Retinal pigment epithelial cell (primary cell): Measurements from ENCODE around the gene PIGL.

ENCODE experiments used
- DNase-seq: peaks from one replicate; pipeline ENCODE4 v3.0.0-alpha.2; 2010; ENCODE audit warnings: low read depth
- H3K4me3 ChIP-seq: 2 replicates; pipeline ENCODE4 v1.5.1; 2011; ENCODE audit warnings: mild to moderate bottlenecking, low read length, control low read depth, moderate library complexity
- CTCF ChIP-seq: conservative IDR thresholded peaks from 2 replicates; pipeline ENCODE4 v1.5.1; 2011; ENCODE audit warnings: low read depth, low read length, control low read depth, inconsistent platforms

The PIGL gene

GRCh38 chr17:16371742-16372141 lies 154.7 kb downstream of the PIGL start:
- DNase-seq: no peak
- H3K4me3 ChIP-seq: no peak overlapping the region
- TF ChIP-seq CTCF: no peak

DNA sequence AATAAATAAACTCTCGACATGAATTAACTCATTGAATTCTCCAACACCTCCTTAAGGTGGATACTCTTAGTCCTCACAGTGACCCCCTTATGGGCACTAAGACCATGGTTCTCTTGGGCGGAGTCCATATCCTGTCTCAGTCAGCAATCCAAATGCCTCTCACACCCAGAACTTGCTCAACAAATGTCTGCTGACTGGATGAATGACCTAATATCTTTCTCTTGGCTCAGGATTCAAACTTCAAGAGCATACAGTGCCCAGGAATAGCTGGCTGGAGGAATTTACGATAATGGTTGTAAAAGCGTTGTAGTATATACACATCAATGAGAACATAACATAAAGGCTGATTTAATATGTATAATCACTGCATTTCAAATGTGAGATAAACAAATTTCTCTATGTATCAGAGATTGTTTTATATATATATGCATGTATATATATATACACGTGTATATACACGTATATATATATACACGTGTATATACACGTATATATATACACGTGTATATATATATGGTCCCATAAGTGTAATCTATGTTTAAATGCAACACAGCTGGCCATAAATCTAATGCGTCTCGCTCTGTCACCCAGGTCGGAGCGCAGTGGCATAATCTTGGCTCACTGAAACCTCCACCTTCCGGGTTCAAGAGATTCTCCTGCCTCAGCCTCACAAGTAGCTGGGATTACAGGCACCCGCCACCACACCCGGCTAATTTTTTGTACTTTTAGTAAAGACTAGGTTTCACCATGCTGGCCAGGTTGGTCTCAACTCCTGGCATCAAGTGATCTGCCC lies 157.3 kb downstream of the PIGL start:
- TF ChIP-seq CTCF: no peak
- no peak for DNase-seq
- no peak overlapping the region for H3K4me3 ChIP-seq
